Cardiac fibroblast (primary cell): ENCODE data around the gene POP4.

ENCODE experiments used
- DNase-seq, 2 donors: peaks; one replicate each; pipeline versions ENCODE4 v3.0.0 to v3.0.0-alpha.2; 2010; ENCODE audit warnings: low read depth in 2 of 2
- H3K4me3 ChIP-seq, 2 donors: replicated peaks in 1 of 2; 1 replicate in 1 of 2; 2 replicates in 1 of 2; pipeline ENCODE4 v1.5.1; 2011; ENCODE audit warnings: low read depth in 2 of 2, low read length in 2 of 2, mild to moderate bottlenecking in 2 of 2, moderate library complexity in 1 of 2
- TF ChIP-seq, protein P1 (sequence below): IDR thresholded peaks from one replicate; pipeline ENCODE4 v1.5.1; 2011; ENCODE audit warnings: low read depth, mild to moderate bottlenecking, low read length, inconsistent platforms

Gene POP4

GRCh38 chr19:29616541-29616940 lies 10.5 kb downstream of the POP4 start:
- no peak overlapping the region for H3K4me3 ChIP-seq
- DNase-seq: no peak
- TF ChIP-seq, protein P1, sequence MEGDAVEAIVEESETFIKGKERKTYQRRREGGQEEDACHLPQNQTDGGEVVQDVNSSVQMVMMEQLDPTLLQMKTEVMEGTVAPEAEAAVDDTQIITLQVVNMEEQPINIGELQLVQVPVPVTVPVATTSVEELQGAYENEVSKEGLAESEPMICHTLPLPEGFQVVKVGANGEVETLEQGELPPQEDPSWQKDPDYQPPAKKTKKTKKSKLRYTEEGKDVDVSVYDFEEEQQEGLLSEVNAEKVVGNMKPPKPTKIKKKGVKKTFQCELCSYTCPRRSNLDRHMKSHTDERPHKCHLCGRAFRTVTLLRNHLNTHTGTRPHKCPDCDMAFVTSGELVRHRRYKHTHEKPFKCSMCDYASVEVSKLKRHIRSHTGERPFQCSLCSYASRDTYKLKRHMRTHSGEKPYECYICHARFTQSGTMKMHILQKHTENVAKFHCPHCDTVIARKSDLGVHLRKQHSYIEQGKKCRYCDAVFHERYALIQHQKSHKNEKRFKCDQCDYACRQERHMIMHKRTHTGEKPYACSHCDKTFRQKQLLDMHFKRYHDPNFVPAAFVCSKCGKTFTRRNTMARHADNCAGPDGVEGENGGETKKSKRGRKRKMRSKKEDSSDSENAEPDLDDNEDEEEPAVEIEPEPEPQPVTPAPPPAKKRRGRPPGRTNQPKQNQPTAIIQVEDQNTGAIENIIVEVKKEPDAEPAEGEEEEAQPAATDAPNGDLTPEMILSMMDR: no peak

DNA sequence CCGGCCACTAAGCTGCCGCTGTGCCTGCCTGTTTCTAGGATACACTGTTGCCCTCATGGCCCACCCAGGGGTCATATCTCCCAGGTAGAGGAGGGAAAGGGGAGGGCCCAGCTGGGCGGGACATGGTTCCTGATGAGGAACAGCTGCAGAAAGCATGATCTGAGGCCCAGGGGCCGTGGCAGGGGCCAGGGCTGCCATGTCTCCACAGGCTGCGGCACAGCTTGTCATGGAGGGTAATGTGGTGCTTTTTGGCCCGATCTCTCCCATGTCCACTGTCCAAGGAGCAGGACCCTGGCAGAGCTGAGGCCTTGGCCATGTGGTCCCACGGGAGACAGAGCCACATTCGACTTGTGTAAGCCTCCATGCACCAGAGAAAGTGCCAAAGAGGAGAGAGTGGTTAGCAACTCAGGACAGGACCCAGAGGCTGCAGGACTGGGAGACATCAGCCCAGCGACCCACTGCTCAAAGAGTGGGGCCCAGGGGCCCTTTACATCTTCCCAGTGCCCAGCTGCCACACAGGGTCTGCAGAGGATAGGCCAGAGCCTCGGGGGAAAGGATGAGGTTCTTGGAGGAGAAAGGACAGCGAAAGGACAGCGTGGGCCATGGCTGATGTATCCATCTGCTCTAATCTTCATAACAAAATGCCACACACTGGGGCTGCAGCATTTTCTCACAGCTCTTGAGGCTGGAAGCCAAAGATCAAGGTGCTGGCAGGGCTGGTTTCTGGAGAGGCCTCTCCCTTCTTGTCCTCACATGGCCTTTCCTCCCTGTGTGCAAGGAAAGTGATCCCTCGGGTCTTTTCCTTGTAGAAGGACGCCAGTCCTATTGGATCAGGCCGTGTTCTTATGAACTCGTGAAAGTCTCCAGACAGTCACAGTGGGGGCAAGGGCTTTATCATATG lies 11.5 kb downstream of the POP4 start:
- no peak for DNase-seq
- no peak overlapping the region for H3K4me3 ChIP-seq
- TF ChIP-seq, protein P1: no peak

- DNase-seq: no peak
- no peak overlapping the region for H3K4me3 ChIP-seq
- TF ChIP-seq, protein P1: no peak
Measured at GRCh38 chr19:29618434-29618833, 12.4 kb downstream of the POP4 start.

- no peak for DNase-seq
- H3K4me3 ChIP-seq: no peak overlapping the region
- TF ChIP-seq, protein P1: no peak
Measured at GRCh38 chr19:29618871-29619270, 12.8 kb downstream of the POP4 start.

- TF ChIP-seq, protein P1: no peak
- no peak for DNase-seq
- H3K4me3 ChIP-seq: no peak overlapping the region
Measured at GRCh38 chr19:29620931-29621351, 14.9 kb downstream of the POP4 start.

DNA sequence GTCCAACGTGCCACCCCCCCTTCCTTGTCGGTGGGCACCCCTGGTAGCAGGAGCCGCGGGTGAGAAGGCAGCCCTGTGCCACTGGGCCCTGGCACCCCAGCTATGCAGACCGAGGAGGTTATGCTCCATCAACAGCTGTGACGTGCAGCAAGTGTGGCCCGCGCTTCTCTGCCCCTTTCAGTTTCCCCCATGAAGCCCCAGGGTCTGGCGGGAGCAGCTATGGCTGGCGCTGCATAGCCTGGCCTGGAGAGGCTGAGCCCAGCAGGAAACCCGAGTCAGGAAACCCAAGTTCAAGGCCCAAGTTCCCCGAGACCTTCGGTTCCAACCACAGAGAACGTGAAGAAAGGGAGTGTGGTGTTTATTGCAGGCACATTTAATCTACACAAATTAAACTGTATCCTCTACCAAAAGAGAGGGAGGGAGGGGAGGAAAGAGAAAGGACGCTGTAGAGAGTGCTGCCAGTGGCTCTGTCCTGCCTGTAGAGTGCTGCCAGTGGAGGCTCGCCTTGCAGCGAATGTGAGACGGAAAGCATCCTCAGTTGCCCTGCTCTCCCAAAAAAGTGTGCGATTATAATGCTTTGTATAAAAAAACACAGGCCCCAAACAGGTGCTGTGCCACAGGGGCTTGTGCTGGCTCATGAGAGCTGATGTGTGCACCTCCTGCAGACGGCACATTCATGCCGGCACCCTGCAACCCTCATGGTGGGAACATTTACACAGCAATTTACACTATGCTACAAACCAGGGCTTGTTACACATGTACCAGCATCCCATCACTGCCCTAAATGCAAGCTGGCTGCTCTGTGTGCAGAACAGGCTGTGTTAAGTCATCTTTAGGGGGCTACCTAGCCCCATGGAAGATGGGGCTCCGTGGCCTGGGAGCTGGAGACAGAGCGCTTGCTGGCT lies 16.3 kb downstream of the POP4 start:
- TF ChIP-seq, protein P1: no peak
- DNase-seq: no peak

More for the DNA sequence above, 16.3 kb downstream of the POP4 start:
- H3K4me3 ChIP-seq: no peak overlapping the region
